Left lobe of liver (tissue), 2 donors: ENCODE data around the gene NME5. TPM values are rescaled to one million over a fixed set of nuclear protein-coding genes. Genes with fewer than 3 reads are reported as not detected.
"Not testable (repeated sequence)": the region's sequence is repeated elsewhere in the genome, so short reads cannot be mapped to it uniquely, and the experiment has no call there.

Source experiments
- ATAC-seq: fragments of 200-7000 bp; cut with Tn5 transposase; one replicate; pipeline ENCODE4 v1.9.1; 2020; ENCODE audit warnings: mild to moderate bottlenecking, moderate library complexity
- DNase-seq: peaks from one replicate; pipeline ENCODE4 v3.0.0-alpha.2; 2020; ENCODE audit warnings: low spot score
- total RNA-seq: library from RNA; stranded (reverse); gene quantifications from one replicate; pipeline ENCODE4 v1.2.1, GENCODE V29; 2021
- donor health status: DM: no; HTN: no; CAD: no; lungs with moderate emphysema.
- donor health status: DM: no; HTN: yes; CAD: no.

NME5 gene, protein sequence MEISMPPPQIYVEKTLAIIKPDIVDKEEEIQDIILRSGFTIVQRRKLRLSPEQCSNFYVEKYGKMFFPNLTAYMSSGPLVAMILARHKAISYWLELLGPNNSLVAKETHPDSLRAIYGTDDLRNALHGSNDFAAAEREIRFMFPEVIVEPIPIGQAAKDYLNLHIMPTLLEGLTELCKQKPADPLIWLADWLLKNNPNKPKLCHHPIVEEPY
- 0.20 TPM for total RNA-seq

DNA sequence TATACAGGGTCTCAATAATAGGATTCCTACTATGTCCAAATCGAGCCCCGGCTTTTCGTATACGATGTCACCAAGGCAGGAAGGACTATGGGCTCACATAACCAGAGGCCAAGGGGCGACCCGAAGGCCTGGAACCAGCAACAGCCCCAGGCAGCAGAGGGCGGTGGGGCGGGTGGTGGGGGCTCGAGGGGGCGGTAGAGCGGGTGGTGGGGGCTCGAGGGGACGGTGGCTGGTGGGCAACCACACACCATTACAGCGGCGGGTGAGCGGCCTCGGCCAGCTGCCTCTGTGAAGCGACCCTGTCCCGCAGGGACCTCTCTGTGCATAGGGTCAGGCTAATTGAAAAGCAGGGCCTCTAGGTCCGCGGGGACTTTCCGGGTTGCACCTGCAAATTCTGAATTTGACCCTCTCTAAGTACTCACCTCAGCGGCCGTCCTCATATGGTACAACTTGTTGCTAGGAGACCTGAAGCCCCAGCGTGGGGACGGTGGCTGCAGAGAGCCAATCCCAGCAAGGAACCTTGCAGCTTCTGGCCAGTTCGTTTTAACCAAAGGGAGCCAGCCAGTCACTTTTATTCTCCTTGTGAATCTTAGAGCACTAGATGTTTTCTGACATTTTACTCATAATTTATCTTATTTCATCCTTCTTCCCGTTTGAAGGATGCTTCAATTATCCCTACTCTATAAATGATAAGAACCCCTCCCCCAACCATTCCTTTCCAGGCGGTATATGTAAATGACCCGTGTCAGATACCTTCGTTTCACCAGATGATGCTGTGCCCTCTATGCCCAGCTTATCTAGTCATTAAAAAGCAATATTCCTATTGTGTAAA is at the start of gene NME5:
NME5 (minus strand) TSS at position 480 of the 832 bp plus-strand sequence. CDS start 648 bp downstream, outside the sequence.
- peak; percentile 60 for DNase-seq
- peak; percentile 89 for ATAC-seq

DNA sequence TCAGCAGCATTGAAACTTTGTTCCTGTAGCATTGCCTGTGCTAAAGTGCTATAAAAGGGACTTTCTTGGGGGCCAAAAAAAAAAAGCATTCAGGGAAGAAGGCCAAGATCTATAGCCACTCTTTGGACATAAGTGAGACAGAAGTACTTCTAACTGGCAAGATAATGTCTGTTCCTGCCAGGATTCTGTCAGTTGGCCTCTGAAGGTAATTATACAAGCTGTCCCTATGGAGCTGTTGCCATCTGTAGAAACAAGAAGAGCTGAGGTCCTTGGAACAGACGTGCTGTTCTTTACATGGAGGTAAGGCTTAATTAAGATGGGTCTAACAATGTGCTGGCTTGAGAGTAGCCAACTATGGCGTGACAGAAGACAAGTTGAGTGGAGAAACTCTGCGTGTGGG is 49.4 kb upstream of the NME5 start:
- DNase-seq: no peak
- no peak for ATAC-seq

DNA sequence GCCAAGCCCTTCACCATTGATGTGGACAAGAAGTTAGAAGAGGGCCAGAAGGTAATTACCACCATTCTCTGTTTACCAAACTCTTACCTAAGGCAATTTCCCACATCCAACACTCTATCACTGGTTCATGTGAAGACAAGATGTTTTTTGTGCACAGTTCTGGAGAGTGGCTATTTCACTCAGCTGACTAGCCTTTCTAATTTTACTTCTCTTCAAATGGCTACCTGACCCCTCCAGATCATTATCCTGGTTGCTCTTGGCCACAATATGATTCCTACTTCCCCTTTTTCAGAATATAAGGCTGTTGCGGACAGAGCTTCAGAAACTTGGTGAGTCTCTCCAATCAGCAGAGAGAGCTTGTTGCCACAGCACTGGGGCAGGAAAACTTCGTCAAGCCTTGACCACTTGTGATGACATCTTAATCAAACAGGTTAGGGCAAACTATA is 46.8 kb upstream of the NME5 start:
- ATAC-seq: no peak
- no peak for DNase-seq

DNA sequence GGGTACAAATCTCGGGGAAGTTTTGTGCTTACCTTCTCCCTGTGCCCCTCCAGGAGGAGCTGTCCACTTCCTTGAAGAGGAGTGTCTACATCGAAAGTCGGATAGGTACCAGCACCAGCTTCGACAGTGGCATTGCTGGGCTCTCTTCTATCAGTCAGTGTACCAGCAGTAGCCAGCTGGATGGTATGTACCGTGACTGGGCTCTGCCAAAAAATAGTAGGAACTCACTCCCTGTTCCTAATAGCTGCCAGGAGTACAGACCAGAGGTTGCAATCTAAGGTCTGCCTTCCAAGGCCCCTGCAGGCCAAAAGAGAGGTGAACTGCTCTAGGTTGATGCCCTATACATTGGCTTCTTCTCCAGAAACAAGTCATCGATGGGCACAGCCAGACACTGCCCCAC is 43.6 kb upstream of the NME5 start:
- DNase-seq (no peak), ATAC-seq (no peak)

DNA sequence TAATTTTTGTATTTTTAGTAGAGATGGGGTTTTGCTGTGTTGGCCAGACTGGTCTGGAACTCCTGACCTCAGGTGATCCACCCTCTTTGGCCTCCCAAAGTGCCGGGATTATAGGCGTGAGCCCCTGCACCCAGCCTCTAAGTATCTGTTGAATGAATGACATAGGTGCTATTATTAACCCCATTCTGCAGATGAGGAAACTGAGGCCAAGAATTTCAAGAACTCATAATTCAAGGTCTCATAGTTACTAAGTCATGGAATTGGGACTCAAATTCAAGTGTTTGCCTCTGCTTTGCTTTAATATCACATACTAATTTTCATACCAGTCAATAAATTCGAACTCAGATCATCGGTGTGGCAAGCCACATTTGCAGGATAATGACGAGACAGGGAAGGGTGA is 41.6 kb upstream of the NME5 start:
- DNase-seq (no peak), ATAC-seq (no peak)

DNA sequence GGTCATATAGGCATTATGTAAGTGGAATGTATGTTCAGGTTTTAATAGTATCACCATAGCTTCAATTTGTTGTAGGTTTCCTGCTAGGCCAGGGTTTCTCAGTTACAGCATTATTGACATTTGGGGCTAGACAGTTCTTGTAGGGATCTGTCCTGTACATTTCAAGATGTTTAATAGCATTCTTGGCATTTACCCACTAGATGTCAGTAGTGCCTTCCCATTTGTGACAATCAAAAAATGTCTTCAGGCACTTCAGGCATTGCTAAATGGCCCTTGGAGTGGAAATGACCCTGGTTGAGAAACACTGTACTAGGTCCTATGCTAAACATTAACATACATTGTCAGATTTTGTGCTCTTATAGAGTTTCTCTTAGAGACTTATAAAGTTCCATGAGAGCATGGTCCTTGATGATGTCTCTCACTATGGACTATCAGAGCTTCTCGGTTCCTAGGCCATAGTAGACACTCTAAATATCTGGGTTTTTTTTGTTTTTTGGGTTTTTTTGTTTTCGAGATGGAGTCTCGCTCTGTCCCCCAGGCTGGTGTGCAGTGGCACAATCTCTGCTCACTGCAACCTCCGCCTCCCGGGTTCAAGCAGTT is 41.1 kb upstream of the NME5 start:
- DNase-seq (no peak), ATAC-seq (peak; percentile 20)

DNA sequence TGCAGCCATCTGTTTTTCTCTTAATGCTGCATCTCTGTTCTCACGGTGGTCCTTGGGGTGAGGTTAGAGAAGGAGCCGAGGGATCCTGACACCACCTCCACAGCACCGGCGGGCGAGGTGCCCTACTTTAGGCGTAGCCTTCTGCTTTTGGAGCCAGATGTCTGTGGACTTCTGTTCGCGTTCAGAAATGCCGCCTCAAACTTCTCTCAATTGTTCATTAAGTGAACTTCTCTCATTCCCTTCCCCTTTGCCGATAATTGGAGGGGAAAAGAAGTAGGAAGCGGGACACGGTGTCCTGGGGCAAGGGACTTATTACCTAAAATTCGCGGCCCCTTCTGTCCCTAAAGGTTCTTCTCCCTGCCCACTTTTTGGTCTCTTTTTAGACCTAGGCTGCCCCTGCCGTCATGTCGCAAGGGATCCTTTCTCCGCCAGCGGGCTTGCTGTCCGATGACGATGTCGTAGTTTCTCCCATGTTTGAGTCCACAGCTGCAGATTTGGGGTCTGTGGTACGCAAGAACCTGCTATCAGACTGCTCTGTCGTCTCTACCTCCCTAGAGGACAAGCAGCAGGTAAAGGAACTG is 40.1 kb upstream of the NME5 start:
- DNase-seq (no peak), ATAC-seq (no peak)

DNA sequence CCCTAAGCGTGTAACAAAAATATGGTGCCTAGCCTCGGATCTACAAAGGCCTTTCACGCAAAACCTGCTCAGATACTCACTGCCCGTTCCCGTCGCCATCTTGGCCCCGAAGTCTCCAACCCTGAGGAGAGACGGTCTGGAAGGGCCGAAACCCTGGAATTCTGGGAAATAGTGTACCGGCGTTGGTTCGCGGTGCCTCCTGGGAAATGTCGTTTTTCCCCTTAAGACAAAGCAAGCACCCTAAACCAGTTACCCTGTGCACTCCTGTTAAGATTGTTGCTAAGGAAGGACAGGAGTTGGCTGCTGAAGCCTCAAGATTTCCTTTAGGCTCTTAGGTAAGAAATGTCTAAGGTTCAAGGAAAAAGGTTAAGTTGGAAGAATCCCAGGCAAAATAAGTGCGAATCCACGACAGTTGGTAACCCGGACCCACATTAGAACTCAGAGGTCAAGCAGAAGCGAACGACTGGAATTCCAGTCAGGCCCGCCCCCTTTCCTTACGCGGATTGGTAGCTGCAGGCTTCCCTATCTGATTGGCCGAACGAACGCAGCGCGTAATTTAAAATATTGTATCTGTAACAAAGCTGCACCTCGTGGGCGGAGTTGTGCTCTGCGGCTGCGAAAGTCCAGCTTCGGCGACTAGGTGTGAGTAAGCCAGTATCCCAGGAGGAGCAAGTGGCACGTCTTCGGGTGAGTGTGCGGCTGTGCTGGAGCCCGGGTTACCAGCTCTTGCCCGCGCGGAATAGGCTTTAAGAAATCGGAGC is 39.5 kb upstream of the NME5 start, which contains the start of the genes BRD8 and KIF20A:
BRD8 (minus strand) TSS at position 115 of the 761 bp plus-strand sequence; CDS start at position 99, 16 bp downstream.
KIF20A (plus strand) TSS at position 597 of the 761 bp plus-strand sequence. CDS start 569 bp downstream, outside the sequence.
- ATAC-seq (peak; percentile 94), DNase-seq (peak; percentile 97)

DNA sequence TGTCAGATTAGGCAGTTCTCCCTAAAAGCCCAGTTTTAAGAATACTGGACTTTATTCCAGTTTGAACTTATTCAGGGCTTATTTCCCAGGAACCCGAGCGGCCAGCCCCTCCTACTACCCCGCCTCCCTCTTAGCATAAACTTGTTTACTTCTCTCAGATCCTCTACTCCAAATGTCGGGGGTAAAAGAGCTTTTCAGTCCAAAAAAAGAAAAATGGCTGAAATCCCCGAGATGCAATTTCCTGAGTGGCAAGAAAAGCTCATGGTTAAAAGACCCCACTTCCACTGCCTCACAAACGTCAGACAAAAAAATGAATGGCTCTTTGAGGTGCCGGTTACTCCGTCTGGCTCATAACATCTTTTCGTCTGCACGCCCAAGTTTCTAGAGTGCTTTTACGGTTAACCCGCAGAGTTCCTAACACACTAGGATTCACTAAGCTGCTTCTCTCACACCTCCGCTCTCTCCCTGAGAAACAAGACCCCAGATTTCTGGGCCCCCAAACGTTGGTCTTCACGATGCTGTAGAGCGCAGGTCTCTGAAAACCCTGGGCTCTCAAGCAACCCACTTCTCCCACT is 38.8 kb upstream of the NME5 start:
- ATAC-seq (peak; percentile 73), DNase-seq (peak; percentile 63)

DNA sequence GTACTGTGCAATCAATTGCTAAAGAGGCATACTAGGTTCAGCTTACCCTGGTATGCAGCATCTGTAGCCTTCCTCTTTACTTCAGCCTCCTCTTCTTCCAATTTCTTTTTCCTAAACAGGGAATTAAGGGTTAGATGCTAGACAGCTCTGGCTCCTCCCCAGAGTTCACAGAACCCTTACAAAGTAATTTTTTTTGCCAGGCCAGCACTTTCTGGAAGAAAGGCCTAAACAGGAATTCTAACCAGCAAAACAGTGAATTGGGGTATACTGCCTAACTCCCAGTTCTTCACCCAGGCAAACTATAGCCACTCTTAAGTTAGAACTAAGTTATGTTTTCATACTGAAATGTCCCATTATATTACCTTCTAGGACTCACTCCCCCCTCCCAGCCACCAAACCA is 31.1 kb upstream of the NME5 start:
- ATAC-seq: no peak
- DNase-seq: no peak

DNA sequence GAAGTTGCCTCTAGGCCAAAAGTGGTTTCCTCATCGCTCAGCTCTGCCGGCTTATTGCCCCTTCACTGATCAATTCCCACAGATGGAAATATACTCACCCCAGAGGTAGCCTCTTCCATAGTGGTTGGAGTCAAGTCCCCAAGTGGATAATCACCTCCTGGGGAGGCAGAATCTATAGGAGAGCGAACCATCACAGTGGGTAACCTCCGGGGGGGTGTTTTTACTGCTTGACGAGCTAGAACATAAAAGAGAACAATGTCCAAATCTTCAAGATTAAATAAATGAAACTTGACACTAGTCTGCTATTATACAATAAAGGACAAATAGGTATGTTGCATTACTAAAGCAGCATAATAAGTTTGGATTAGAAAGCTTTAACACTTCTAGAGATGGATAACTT is 29.9 kb upstream of the NME5 start:
- ATAC-seq (no peak), DNase-seq (no peak)

DNA sequence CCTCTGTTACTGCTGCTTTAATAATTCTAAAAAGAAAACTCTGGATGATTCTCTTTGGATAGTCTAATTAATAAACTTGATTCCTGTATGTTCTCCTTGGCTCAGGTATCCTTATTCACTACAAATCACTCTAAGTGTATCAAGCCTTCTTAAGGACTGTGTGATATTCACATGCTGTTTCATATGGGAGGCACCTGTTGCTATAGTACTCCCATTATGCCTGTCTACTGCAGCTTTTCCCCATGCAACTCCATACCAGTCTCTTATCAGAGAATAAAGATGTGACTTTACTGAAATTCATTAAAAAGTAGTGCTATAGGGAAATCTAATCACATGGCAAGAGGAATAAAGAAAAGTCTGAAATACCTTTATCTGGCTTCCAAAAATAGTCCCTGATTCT is 24.5 kb upstream of the NME5 start:
- ATAC-seq (no peak), DNase-seq (no peak)

DNA sequence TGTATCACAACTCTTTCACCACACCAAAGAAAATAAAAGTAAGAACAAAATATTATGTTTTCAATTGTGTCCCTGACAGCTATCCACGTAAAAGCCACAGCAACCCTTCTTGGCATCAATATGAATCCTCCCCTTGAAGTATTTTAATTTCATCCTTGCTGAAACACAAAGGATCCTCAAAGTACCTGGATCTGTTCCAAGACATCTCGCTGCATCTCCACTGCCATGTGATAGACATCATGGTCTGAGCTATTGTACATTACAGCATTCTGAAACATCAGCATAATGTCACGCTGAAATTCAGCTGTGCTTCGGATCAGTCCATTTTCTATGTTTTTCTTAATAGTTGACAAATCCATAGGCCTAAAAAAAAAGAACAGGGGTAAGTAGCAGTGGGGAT is 21.5 kb upstream of the NME5 start:
- ATAC-seq (no peak), DNase-seq (no peak)

DNA sequence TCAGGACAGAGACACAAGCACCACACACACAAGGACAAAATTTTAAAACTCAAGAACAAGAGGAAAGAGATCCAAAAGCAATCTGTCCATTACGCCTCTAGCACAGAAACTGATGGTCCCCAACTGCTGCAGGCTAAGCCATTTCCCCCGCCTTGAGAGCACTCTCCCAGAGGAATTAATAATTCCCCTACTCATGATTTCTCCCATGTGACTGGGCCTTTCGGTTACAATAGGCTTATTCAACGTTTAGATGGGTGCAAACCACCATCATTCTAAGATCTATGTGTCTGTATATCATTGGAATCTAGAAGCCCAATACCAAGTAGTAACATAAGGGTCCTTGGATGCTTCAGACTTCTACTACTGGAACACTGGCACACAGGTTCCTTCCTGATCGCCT is 20.4 kb upstream of the NME5 start:
- no peak for ATAC-seq
- no peak for DNase-seq

DNA sequence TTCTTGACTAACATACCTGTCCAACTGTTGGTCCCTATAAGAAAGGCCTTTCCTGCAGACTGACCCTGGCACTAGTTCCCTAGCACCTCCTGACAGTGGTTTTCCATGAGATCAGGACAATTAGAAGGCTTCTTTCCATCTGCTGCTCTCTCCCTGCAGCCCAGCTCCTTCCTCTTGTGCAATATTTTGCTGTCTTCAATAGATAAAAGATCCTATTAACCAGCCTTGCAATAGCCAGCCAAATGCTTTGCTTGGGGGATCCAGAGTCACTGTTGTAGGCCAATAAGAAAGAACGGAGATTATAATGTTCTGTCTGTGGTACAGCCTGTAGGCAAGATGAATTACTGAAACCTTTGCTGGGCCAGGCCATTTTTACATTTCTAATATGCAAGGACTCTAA is 18.4 kb upstream of the NME5 start:
- ATAC-seq (no peak), DNase-seq (no peak)

DNA sequence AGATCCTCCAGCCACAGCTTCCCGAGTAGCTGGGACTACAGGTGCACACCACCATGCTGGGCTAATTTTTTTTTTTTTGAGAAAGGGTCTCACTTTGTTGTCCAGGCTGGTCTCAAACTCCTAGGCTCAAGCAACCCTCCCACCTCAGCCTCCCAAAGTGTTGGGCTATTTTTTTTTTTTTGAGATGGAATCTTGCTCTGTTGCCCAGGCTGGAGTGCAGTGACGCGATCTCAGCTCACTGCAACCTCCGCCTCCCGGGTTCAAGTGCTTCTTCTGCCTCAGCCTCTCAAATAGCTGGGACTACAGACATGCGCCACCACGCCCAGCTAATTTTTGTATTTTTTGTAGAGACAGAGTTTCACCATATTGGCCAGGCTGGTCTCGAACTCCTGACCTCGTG is 16.7 kb upstream of the NME5 start:
- not testable (repeated sequence) for ATAC-seq, DNase-seq

DNA sequence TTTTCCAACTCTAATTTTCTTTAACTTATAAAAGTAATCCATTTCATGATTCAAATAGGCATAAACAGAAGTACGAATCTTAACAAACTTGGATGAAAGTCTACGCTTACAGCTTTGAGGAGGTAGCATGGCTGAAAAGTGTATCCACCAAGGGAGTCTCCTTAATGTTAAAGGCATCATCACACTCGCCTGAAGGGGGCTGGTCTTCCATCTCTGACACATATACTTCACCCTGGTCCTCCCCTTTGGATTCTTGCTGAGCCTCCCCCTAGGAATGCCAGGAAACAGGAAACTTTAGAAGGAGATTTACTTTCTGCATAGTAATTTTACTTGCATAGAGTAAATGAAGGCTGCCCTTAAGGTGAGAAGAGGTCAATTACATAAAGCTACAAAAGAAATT is 10.3 kb upstream of the NME5 start:
- DNase-seq: no peak
- no peak for ATAC-seq

DNA sequence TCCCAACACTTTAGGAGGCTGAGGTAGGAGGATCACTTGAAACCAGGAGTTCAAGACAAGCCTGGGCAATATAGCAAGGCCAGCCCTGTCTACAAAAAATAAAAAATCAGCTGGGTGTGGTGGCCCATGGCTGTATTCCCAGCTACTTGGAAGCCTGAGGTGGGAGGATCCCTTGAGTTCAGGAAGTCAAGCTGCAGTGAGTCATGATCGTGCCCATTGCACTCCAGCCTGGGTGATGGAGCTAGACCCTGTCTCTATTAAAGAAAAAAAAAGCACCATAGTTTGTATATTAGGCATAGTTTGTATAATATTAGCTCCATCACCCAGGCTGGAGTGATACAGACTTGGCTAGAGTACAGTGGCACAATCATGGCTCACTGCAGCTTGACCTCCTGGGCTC is 9.6 kb upstream of the NME5 start:
- DNase-seq (no peak), ATAC-seq (no peak)

DNA sequence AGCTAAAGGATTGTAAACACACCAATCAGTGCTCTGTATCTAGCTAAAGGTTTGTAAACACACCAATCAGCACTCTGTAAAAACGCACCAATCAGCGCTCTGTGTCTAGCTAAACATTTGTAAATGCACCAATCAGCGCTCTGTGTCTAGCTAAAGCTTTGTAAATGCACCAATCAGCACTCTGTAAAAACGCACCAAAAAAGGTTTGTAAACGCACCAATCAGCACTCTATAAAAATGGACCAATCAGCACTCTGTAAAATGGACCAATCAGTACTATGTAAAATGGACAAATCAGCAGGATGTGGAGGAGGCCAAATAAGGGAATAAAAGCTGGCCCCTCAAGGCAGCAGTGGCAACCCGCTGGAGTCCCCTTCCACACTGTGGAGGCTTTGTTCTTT is 4.3 kb upstream of the NME5 start:
- ATAC-seq, DNase-seq: not testable (repeated sequence)

DNA sequence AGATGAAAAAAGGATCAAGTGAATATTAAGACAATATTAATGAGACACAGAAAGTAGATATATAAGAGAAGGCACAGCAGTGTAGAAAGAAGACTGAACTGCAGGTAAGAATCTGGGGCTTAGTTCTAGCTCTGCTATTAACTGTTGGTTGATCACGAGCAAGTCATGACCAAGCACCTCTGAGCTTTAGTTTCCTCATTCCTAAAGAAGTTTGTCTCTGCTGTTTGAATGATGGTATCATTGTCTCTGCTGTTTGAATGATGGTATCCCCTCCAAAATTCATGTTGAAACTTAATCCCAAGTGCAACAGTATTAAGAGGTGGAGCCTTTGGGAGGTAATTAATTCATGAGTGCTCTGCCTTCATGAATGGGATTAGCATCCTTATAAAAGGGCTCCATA is 2.5 kb upstream of the NME5 start:
- DNase-seq (no peak), ATAC-seq (no peak)
